Tibial artery (tissue), 4 donors: ENCODE results near the gene TMTC1.

Experiments
- DNase-seq, 2 donors: peaks; one replicate each; pipeline ENCODE4 v3.0.0-alpha.2; 2019
- H3K27ac ChIP-seq, 2 donors: fragments of 200-600 bp; sonication (generic) in 1 of 2; 1 replicate in 1 of 2; 2 replicates in 1 of 2; pipeline ENCODE4 v1.5.1; 2018 to 2019; ENCODE audit warnings: mild to moderate bottlenecking in 1 of 2
- H3K27me3 ChIP-seq, 2 donors: fragments of 200-600 bp; sonication (generic) in 1 of 2; one replicate each; pipeline versions ENCODE4 v1.5.1 to v1.6.0; 2016 to 2019
- H3K36me3 ChIP-seq, 3 donors: fragments of 200-600 bp; sonication (generic) in 2 of 3; one replicate each; pipeline ENCODE4 v1.5.1; 2016 to 2019; ENCODE audit warnings: mild to moderate bottlenecking in 2 of 3
- H3K4me1 ChIP-seq, 4 donors: fragments of 200-600 bp; sonication (generic) in 2 of 4; 1 replicate in 3 of 4; 2 replicates in 1 of 4; pipeline ENCODE4 v1.5.1; 2016 to 2019
- H3K4me3 ChIP-seq, 2 donors: fragments of 200-600 bp; sonication (generic) in 1 of 2; 1 replicate in 1 of 2; 2 replicates in 1 of 2; pipeline ENCODE4 v1.5.1; 2018 to 2019; ENCODE audit warnings: mild to moderate bottlenecking in 2 of 2
- H3K9me3 ChIP-seq, 3 donors: fragments of 200-600 bp; sonication (generic) in 1 of 3; one replicate each; pipeline ENCODE4 v1.5.1; 2016 to 2019
- intact Hi-C: fragments of 100-400 bp; cut with DNase I; formaldehyde crosslinking; loops from one replicate; pipeline ENCODE4 v1.15.0; 2023; ENCODE audit warnings: low total_unique reads
- TF ChIP-seq, protein P1 (sequence below), 2 experiments: fragments of 200-600 bp in 1 of 2; fragments of 450-650 bp in 1 of 2; IDR thresholded peaks; one replicate each; pipeline ENCODE4 v1.5.1; 2017 to 2019; ENCODE audit warnings: antibody characterized with exemption in 2 of 2, mild to moderate bottlenecking in 1 of 2, moderate library complexity in 1 of 2

The TMTC1 gene

GRCh38 chr12:29719381-29719780 lies 64.4 kb downstream of the TMTC1 start:
- H3K27ac ChIP-seq, result no peak overlapping the region
- DNase-seq, result no peak
- peaks cover 0 to 49% (median 7%) of the 10 kb centered on the region in 4 donors for H3K4me1 ChIP-seq
- H3K9me3 ChIP-seq, result no peaks in the 10 kb centered on the region
- H3K4me3 ChIP-seq, result no peak overlapping the region
- H3K27me3 ChIP-seq, result no peaks in the 10 kb centered on the region
- TF ChIP-seq, protein P1, sequence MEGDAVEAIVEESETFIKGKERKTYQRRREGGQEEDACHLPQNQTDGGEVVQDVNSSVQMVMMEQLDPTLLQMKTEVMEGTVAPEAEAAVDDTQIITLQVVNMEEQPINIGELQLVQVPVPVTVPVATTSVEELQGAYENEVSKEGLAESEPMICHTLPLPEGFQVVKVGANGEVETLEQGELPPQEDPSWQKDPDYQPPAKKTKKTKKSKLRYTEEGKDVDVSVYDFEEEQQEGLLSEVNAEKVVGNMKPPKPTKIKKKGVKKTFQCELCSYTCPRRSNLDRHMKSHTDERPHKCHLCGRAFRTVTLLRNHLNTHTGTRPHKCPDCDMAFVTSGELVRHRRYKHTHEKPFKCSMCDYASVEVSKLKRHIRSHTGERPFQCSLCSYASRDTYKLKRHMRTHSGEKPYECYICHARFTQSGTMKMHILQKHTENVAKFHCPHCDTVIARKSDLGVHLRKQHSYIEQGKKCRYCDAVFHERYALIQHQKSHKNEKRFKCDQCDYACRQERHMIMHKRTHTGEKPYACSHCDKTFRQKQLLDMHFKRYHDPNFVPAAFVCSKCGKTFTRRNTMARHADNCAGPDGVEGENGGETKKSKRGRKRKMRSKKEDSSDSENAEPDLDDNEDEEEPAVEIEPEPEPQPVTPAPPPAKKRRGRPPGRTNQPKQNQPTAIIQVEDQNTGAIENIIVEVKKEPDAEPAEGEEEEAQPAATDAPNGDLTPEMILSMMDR (IDR thresholded peaks at IDR 0.05), result no peak
- H3K36me3 ChIP-seq, result peaks cover 0 to 4% (median 0%) of the 10 kb centered on the region in 3 donors
- intact Hi-C loops, result no loop called here

DNA sequence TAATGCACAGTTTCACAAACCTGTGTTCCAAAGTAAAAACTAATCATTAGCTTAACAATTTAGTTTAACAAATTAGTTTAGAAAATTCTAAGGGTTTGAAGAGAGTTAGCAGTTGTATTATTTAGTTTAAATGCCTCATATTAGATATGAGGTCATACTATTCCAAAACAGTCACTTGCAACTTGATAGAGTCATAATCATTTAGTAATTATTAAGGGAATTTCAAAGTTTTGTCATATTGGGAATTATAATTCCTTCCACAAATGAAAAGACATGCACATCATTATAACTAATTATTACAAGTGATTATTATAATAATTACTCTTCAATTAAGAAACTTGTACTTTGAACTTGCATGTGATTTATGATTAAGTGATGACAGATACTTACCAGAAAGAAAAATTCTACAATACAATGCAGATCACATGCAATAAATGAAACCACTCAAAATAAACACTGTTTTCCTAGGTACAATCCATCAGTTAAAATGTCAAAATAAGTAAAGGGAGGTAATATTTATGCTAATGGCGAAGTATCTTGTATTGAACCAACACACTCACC lies 66.1 kb downstream of the TMTC1 start:
- Histone ChIP-seq H3K9me3 (no peaks in the 10 kb centered on the region), H3K4me3 (no peak overlapping the region), H3K4me1 (peaks cover 0 to 55% (median 17%) of the 10 kb centered on the region in 4 donors), H3K27me3 (no peaks in the 10 kb centered on the region), H3K27ac (peak overlapping the region in 1 of 2 donors; percentile 33), H3K36me3 (peaks cover 0 to 4% (median 0%) of the 10 kb centered on the region in 3 donors)
- TF ChIP-seq, protein P1 (IDR thresholded peaks at IDR 0.05), result no peak
- intact Hi-C loops, result no loop called here
- no peak for DNase-seq

GRCh38 chr12:29714966-29715365 lies 68.8 kb downstream of the TMTC1 start:
- H3K27ac ChIP-seq, result peak overlapping the region; percentile 62 to 64
- H3K4me1 ChIP-seq, result peaks cover 0 to 70% (median 20%) of the 10 kb centered on the region in 4 donors
- intact Hi-C loops, result loop anchor here (5.0 kb wide), 1 partner anchor 67 kb away; the partner anchor contains the start of gene TMTC1

DNA sequence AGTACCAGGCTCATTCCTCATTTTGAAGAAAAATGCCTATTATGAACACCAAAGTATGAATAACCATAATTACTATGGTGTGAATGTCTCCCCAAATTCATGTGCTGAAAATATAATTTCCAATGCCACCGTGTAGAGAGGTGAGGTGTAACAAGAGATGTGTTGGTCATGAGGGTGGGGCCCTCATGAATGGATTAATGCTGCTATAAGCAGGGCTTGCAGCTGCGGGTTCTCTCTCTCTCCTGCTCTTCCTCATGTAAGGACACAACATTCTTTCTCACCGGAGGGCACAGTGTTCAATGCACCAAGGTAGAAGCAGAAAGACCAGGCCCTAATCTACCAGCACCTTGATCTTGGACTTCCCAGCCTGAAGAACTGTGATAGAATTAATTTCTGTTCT lies 70.0 kb downstream of the TMTC1 start:
- peak overlapping the region; percentile 62 to 64 for H3K27ac ChIP-seq
- intact Hi-C loops, result loop anchor here (5.0 kb wide), 1 partner anchor 69 kb away; the partner anchor contains the start of gene TMTC1
- peaks cover 0 to 73% (median 20%) of the 10 kb centered on the region in 4 donors for H3K4me1 ChIP-seq
- no peak overlapping the region for H3K4me3 ChIP-seq
- TF ChIP-seq, protein P1 (IDR thresholded peaks at IDR 0.05), result no peak
- H3K36me3 ChIP-seq, result no peaks in the 10 kb centered on the region
- no peaks in the 10 kb centered on the region for H3K9me3 ChIP-seq
- DNase-seq, result no peak
- no peaks in the 10 kb centered on the region for H3K27me3 ChIP-seq

More at GRCh38 chr12:29714966-29715365, 68.8 kb downstream of the TMTC1 start:
- Histone ChIP-seq H3K36me3 (peaks cover 0 to 4% (median 0%) of the 10 kb centered on the region in 3 donors), H3K4me3 (no peak overlapping the region), H3K27me3 (no peaks in the 10 kb centered on the region), H3K9me3 (no peaks in the 10 kb centered on the region)
- TF ChIP-seq, protein P1 (IDR thresholded peaks at IDR 0.05), result no peak
- no peak for DNase-seq

DNA sequence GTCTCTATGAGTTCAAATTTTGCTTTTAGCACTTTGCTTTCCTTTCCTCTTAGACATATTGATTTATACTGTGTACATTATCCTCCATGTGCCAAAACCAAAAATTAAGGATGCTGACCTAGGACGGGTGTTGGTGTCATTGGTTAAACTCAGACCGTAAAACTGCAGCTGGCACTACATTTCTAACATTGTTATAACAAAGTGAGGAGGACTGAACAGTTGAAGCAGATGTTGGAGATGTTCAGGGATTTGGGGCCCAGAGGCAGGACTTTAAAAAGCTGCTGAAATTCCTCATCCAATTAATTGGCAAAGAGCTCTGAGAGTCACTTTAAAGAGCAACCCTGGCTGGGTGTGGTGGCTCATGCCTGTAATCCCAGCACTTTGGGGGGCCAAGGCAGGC lies 72.4 kb downstream of the TMTC1 start:
- Histone ChIP-seq H3K4me3 (no peak overlapping the region), H3K27ac (peak overlapping the region; percentile 62 to 64), H3K36me3 (no peaks in the 10 kb centered on the region), H3K27me3 (no peaks in the 10 kb centered on the region), H3K4me1 (peaks cover 0 to 80% (median 33%) of the 10 kb centered on the region in 4 donors), H3K9me3 (no peaks in the 10 kb centered on the region)
- TF ChIP-seq, protein P1 (IDR thresholded peaks at IDR 0.05), result no peak
- no peak for DNase-seq
- intact Hi-C loops, result loop anchor here (5.0 kb wide), 1 partner anchor 71 kb away; the partner anchor contains the start of gene TMTC1
